Measurements from ENCODE around the gene GATB.
A peak's percentile ranks its signal among the peaks of the same experiment; 100 is the strongest.

GATB gene

GRCh38 chr4:151760712-151761661, at the start of gene GATB:
Gene GATB (minus strand): TSS chr4:151761007. CDS start chr4:151760982, 25 bp downstream.
- peak; percentile 93 for DNase-seq

- DNase-seq: no peak
Observed at GRCh38 chr4:151810476-151810875, 49.7 kb upstream of the GATB start.

- DNase-seq: no peak
Observed at GRCh38 chr4:151809716-151810115, 48.9 kb upstream of the GATB start.

GRCh38 chr4:151808542-151808941, 47.7 kb upstream of the GATB start:
- DNase-seq: no peak

- DNase-seq: no peak
Observed at GRCh38 chr4:151808120-151808529, 47.3 kb upstream of the GATB start.

- DNase-seq: no peak
Observed at GRCh38 chr4:151807220-151807619, 46.4 kb upstream of the GATB start.

GRCh38 chr4:151806511-151806927, 45.7 kb upstream of the GATB start:
- DNase-seq: no peak

GRCh38 chr4:151804821-151805220, 44.0 kb upstream of the GATB start:
- DNase-seq: no peak

- no peak for DNase-seq
Observed at GRCh38 chr4:151804086-151804630, 43.4 kb upstream of the GATB start.

- DNase-seq: no peak
Observed at GRCh38 chr4:151803246-151803645, 42.4 kb upstream of the GATB start.

GRCh38 chr4:151801547-151802516, 41.0 kb upstream of the GATB start:
- DNase-seq: peak; percentile 66

GRCh38 chr4:151799417-151800012, 38.7 kb upstream of the GATB start:
- DNase-seq: no peak

- DNase-seq: no peak
Observed at GRCh38 chr4:151798678-151799416, 38.0 kb upstream of the GATB start.

GRCh38 chr4:151797853-151798252, 37.0 kb upstream of the GATB start:
- DNase-seq: no peak

GRCh38 chr4:151797131-151797530, 36.3 kb upstream of the GATB start:
- no peak for DNase-seq

- DNase-seq: no peak
Observed at GRCh38 chr4:151796106-151796505, 35.3 kb upstream of the GATB start.

GRCh38 chr4:151792995-151793394, 32.2 kb upstream of the GATB start:
- DNase-seq: no peak

GRCh38 chr4:151792530-151792929, 31.7 kb upstream of the GATB start:
- no peak for DNase-seq

GRCh38 chr4:151788021-151788420, 27.2 kb upstream of the GATB start:
- no peak for DNase-seq

- no peak for DNase-seq
Observed at GRCh38 chr4:151786158-151786495, 25.3 kb upstream of the GATB start.

- DNase-seq: no peak
Observed at GRCh38 chr4:151785484-151786157, 24.8 kb upstream of the GATB start.
